T-cell (primary cell): Measurements from ENCODE around the gene ZSCAN1. TPM values are rescaled to one million over a fixed set of nuclear protein-coding genes. Genes with fewer than 3 reads are reported as not detected.
A peak's percentile ranks its signal among the peaks of the same experiment; 100 is the strongest.
"Not testable (repeated sequence)": the region's sequence is repeated elsewhere in the genome, so short reads cannot be mapped to it uniquely, and the experiment has no call there.

Experiments
- ATAC-seq, 4 experiments: fragments of 200-7000 bp in 3 of 4; fragments of 150-1000 bp in 1 of 4; cut with Tn5 transposase; replicated peaks in 1 of 4; 1 replicate in 3 of 4; 2 replicates in 1 of 4; pipeline ENCODE4 v1.10.0; 2021; ENCODE audit warnings: moderate library complexity in 3 of 4, mild to moderate bottlenecking in 2 of 4, moderate number of reproducible peaks in 1 of 4
- CTCF ChIA-PET, 2 donors: fragments of 300-600 bp; sonication (Branson Sonifier 250); formaldehyde crosslinking; loops; one replicate each; lab custom pipeline; 2022; ENCODE audit warnings: antibody characterized with exemption in 2 of 2; lab: Charles Lee
- POLR2A ChIA-PET, 2 donors: fragments of 300-600 bp; sonication (Branson Sonifier 250); formaldehyde crosslinking; loops; one replicate each; lab custom pipeline; 2022; ENCODE audit warnings: antibody characterized with exemption in 2 of 2; lab: Charles Lee
- DNase-seq, 35 experiments: peaks; one replicate each; pipeline versions ENCODE4 v3.0.0 to v3.0.0-alpha.2; 2013 to 2023
- H3K27ac ChIP-seq: one replicate; pipeline ENCODE4 v1.5.1; 2013; ENCODE audit warnings: low read length
- H3K27me3 ChIP-seq, 2 experiments: replicated peaks in 1 of 2; 1 replicate in 1 of 2; 2 replicates in 1 of 2; pipeline versions ENCODE4 v1.6.1 to v1.7.0; 2013; ENCODE audit warnings: low read length in 1 of 2, mixed read lengths in 1 of 2; ENCODE audit not compliant: control insufficient read depth in 2 of 2, insufficient read depth in 2 of 2; ENCODE audit errors: extremely low read depth in 1 of 2
- H3K36me3 ChIP-seq, 2 donors: 1 replicate in 1 of 2; 2 replicates in 1 of 2; pipeline versions ENCODE4 v1.6.1 to v1.7.0; 2013; ENCODE audit warnings: low read length in 1 of 2; ENCODE audit not compliant: control insufficient read depth in 2 of 2, insufficient read depth in 1 of 2; ENCODE audit errors: extremely low read depth in 1 of 2
- H3K4me1 ChIP-seq, 2 experiments: 1 replicate in 1 of 2; 2 replicates in 1 of 2; pipeline versions ENCODE4 v1.6.1 to v1.7.0; 2013; ENCODE audit warnings: low read length in 2 of 2, mixed read lengths in 1 of 2; ENCODE audit not compliant: insufficient read depth in 2 of 2, control insufficient read depth in 1 of 2; ENCODE audit errors: extremely low read depth in 1 of 2
- H3K4me3 ChIP-seq, 2 donors: 1 replicate in 1 of 2; 2 replicates in 1 of 2; pipeline versions ENCODE4 v1.5.1 to v1.7.0; 2013; ENCODE audit warnings: mild to moderate bottlenecking in 2 of 2, low read length in 1 of 2, moderate library complexity in 1 of 2; ENCODE audit not compliant: control insufficient read depth in 1 of 2; ENCODE audit errors: extremely low read depth in 1 of 2
- H3K9me3 ChIP-seq: 2 replicates; pipeline ENCODE4 v1.7.0; 2013
- H3K27ac Mint-ChIP-seq, 2 donors: one replicate each; pipeline ENCODE4 v1.8.0; 2020 to 2021; ENCODE audit warnings: mild to moderate bottlenecking in 2 of 2, mixed read lengths in 2 of 2
- H3K27me3 Mint-ChIP-seq, 2 donors: one replicate each; pipeline ENCODE4 v1.8.0; 2021 to 2022; ENCODE audit warnings: mixed read lengths in 2 of 2
- H3K36me3 Mint-ChIP-seq: one replicate; pipeline ENCODE4 v1.8.0; 2021; ENCODE audit warnings: mixed read lengths
- H3K4me1 Mint-ChIP-seq, 3 donors: one replicate each; pipeline ENCODE4 v1.8.0; 2020 to 2022; ENCODE audit warnings: mixed read lengths in 3 of 3, mild to moderate bottlenecking in 1 of 3
- H3K4me3 Mint-ChIP-seq, 3 donors: one replicate each; pipeline ENCODE4 v1.8.0; 2020 to 2022; ENCODE audit warnings: mild to moderate bottlenecking in 3 of 3, mixed read lengths in 3 of 3, moderate library complexity in 3 of 3
- H3K9me3 Mint-ChIP-seq, 3 donors: one replicate each; pipeline ENCODE4 v1.8.0; 2020 to 2022; ENCODE audit warnings: mixed read lengths in 3 of 3
- WGBS: methylation state at CpG from one replicate; pipeline ENCODE4 v1.1.5; 2013; ENCODE audit warnings: missing lambda C conversion rate; ENCODE audit not compliant: insufficient coverage; 5-methylcytosine and 5-hydroxymethylcytosine counted together
- total RNA-seq, 35 experiments: library from RNA in 6 of 35; stranded (reverse) in 6 of 35; fragments of 120-200 nt in 1 of 35; gene quantifications; one replicate each; pipeline versions ENCODE4 v1.2.1 to v1.2.4 and lab custom pipeline; 2013 to 2026

Gene ZSCAN1
- total RNA-seq, 5 donors from 2014 or later (not counting 1 experiment from before 2014, with no cell fraction given): not detected

DNA sequence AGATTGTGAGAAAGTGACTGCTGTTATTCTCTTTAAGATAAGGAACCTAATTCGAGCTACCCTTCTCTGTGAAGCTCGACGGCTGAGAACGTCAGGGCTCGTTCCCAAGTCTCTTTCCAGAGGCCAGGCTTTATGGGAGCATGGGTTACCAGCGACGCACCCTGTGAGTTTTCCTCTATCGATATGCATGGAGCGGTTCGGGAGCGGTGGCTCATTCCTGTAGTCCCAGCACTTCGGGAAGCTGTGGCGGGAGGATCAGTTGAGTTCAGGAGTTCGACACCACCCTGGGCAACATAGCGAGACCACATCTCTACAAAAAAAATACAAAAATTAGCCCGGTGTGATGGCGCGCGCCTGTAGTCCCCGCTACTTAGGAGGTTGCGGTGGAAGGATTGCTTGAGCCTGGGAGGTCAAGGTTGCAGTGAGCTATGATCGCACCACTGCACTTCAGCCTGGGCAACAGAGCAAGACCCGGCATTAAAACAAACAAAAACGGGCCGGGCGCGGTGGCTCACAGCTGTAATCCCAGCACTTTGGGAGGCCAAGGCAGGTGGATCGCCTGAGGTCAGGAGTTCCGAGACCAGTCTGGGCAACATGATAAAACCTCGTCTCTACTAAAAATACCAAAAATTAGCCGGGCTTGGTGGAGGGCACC, 30.5 kb upstream of the ZSCAN1 start:
- H3K4me3 ChIP-seq: peak overlapping the region; percentile 83 to 91
- Mint-ChIP-seq H3K4me1 (peaks cover 26 to 32% (median 31%) of the 10 kb centered on the region in 3 donors), H3K27me3 (no peaks in the 10 kb centered on the region), H3K27ac (peak overlapping the region; percentile 65 to 74), H3K9me3 (peaks cover 10 to 47% (median 37%) of the 10 kb centered on the region in 3 donors), H3K4me3 (peak overlapping the region; percentile 81 to 90 (median 82)), H3K36me3 (peaks cover 75% of the 10 kb centered on the region)
- CTCF ChIA-PET: interaction anchor here in 1 of 2 donors (0.6 to 1.3 kb wide), 2 partner anchors 96 to 286 kb away, joined by 3 to 6 read pairs; no protein-coding TSS in a partner anchor
- DNase-seq (no peak), ATAC-seq (no peak)
- H3K4me1 ChIP-seq: peaks cover 8 to 21% of the 10 kb centered on the region in 2 experiments
- peaks cover 6% of the 10 kb centered on the region for H3K9me3 ChIP-seq
- no peaks in the 10 kb centered on the region for H3K27me3 ChIP-seq
- peaks cover 23% of the 10 kb centered on the region in 2 donors for H3K36me3 ChIP-seq
- POLR2A ChIA-PET: interaction anchor here (0.6 to 1.9 kb wide), 3 partner anchors 86 to 275 kb away, joined by 3 to 8 read pairs (median 7); partner anchors contain the start of gene ZSCAN18 (in 1 of the 2)
- peak overlapping the region; percentile 81 for H3K27ac ChIP-seq
- 45% methylated on average over 19 of the region's 31 CpGs for WGBS

DNA sequence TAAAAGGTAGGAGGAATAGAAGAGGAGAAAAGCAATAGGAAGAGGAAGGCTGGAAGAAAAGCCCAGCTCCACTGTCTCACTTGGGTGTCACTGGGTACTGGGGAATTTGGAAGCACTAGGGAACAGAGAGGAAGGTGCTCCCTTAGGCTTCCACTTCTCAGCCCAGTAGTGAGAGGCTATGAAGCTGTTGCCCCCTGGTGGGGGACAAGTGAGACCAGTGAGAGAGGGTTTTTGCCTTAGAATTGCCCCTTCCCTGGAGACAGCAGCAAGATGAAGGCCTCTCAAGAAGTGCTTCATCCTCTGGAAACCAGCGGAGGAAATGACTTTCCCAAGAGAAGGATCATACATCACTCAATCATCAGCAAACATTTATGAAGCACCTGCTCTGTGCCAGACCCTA, 26.5 kb upstream of the ZSCAN1 start:
- Mint-ChIP-seq H3K36me3 (peaks cover 48% of the 10 kb centered on the region), H3K9me3 (peaks cover 14 to 56% (median 45%) of the 10 kb centered on the region in 3 donors), H3K4me1 (peaks cover 5 to 21% (median 18%) of the 10 kb centered on the region in 3 donors), H3K27me3 (no peaks in the 10 kb centered on the region), H3K4me3 (no peak overlapping the region), H3K27ac (no peak overlapping the region)
- Histone ChIP-seq H3K36me3 (peaks cover 6 to 7% of the 10 kb centered on the region in 2 donors), H3K4me1 (peaks cover 3 to 24% of the 10 kb centered on the region in 2 experiments), H3K4me3 (no peak overlapping the region), H3K27ac (no peak overlapping the region), H3K9me3 (peaks cover 11% of the 10 kb centered on the region), H3K27me3 (peaks cover 0 to 12% of the 10 kb centered on the region in 2 experiments)
- WGBS: no CpG with 5 or more reads among the region's 1 CpG
- ChIA-PET POLR2A (no interaction called here), CTCF (no interaction called here)
- ATAC-seq: no peak
- DNase-seq: no peak

DNA sequence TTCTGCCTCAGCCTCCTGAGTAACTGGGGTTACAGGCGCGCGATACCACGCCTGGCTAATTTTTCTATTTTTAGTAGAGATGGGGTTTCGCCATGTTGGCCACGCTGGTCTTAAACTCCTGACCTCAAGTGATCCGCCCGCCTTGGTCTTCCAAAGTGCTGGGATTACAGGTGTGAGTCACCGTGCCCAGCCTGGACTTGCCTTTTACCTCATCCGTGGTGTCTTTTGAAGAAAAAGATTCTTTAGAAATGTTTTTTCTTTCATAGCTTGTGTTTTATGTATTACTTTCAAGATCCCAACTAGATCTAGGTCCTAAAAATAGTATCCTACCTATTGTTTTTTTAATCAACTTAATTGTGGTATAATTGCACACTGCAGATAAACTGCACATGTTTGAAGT, 24.9 kb upstream of the ZSCAN1 start:
- Histone ChIP-seq H3K27me3 (peaks cover 0 to 22% of the 10 kb centered on the region in 2 experiments), H3K4me3 (peak overlapping the region in 1 of 2 donors; percentile 69), H3K9me3 (peaks cover 11% of the 10 kb centered on the region), H3K4me1 (peaks cover 0 to 13% of the 10 kb centered on the region in 2 experiments)
- H3K27ac ChIP-seq, ATAC-seq, H3K36me3 ChIP-seq, H3K27me3 Mint-ChIP-seq, DNase-seq, POLR2A ChIA-PET, H3K27ac Mint-ChIP-seq, CTCF ChIA-PET: not testable (repeated sequence)
- Mint-ChIP-seq H3K36me3 (peaks cover 50% of the 10 kb centered on the region), H3K4me1 (peaks cover 0 to 14% (median 11%) of the 10 kb centered on the region in 3 donors), H3K4me3 (peak overlapping the region in 1 of 3 donors; percentile 58), H3K9me3 (peaks cover 14 to 61% (median 49%) of the 10 kb centered on the region in 3 donors)
- WGBS: 69% methylated on average over 8 of the region's 10 CpGs

DNA sequence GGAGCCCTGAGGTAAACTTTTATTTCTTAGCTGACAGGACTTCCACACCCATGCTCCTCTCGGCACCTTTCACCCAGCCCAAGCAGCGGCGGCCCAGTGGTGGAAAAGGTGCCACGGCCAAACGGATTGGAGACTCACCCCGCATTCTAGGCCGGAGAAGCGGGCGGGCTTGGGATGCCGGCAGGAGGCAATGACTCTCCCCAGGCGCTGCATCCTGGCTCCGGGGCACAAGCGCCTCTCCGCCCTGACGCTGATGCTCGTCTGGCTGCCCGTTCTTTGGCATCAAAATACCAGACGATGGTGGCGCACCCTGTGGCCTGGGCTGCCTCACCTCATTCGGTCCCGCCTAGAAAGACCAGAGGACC, 24.5 kb upstream of the ZSCAN1 start:
- peaks cover 46% of the 10 kb centered on the region for H3K36me3 Mint-ChIP-seq
- peak overlapping the region in 1 of 3 donors; percentile 58 for H3K4me3 Mint-ChIP-seq
- H3K27me3 Mint-ChIP-seq: peaks cover 2 to 5% of the 10 kb centered on the region in 2 donors
- Histone ChIP-seq H3K27ac (no peak overlapping the region), H3K27me3 (peaks cover 0 to 22% of the 10 kb centered on the region in 2 experiments), H3K9me3 (peaks cover 11% of the 10 kb centered on the region), H3K36me3 (peaks cover 4 to 5% of the 10 kb centered on the region in 2 donors), H3K4me3 (peak overlapping the region; percentile 28 to 69), H3K4me1 (peaks cover 0 to 12% of the 10 kb centered on the region in 2 experiments)
- 8% methylated on average over 21 of the region's 21 CpGs for WGBS
- POLR2A ChIA-PET: no interaction called here
- H3K9me3 Mint-ChIP-seq: peaks cover 14 to 57% (median 46%) of the 10 kb centered on the region in 3 donors
- CTCF ChIA-PET: no interaction called here
- H3K4me1 Mint-ChIP-seq: peaks cover 0 to 10% (median 7%) of the 10 kb centered on the region in 3 donors
- ATAC-seq (no peak), DNase-seq (no peak)
- no peak overlapping the region for H3K27ac Mint-ChIP-seq

DNA sequence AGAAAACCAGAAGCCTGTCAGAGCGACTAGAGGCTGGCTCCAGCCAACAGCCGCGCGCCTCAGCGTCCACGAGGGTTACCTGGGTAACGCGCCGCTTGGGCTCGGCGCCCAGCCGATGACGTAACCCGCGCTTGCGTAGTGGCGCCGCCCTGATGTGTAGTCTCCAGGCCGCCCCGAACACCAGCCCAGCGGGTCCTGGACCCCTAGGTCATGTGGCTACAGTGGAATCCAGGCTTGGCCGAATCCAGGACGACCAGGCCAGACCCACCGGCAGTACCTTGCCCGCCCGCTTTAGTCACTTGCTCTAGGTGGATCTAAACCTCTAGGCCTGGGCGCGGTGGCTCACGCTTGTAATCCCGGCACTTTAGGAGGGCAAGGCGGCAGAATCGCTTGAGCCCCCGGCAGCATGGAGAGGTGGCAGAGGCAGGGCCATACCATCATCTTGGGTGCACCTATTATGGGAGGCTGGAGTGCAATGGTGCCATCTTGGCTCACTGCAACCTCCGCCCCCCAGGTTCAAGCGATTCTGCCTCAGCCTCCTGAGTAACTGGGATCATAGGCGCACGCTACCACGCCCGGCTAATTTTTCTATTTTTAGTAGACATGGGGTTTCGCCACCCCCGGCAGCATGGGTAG, 24.0 kb upstream of the ZSCAN1 start:
- CTCF ChIA-PET: no interaction called here
- Mint-ChIP-seq H3K27me3 (peaks cover 2 to 5% of the 10 kb centered on the region in 2 donors), H3K9me3 (peaks cover 10 to 52% (median 41%) of the 10 kb centered on the region in 3 donors), H3K27ac (no peak overlapping the region), H3K4me1 (peaks cover 0 to 5% (median 3%) of the 10 kb centered on the region in 3 donors), H3K4me3 (peak overlapping the region; percentile 37 to 58 (median 57)), H3K36me3 (peaks cover 41% of the 10 kb centered on the region)
- DNase-seq (peak in 34 of 35 experiments; percentile 3 to 81 (median 47)), ATAC-seq (peak; percentile 68 to 87 (median 76))
- 18% methylated on average over 39 of the region's 41 CpGs for WGBS
- no peak overlapping the region for H3K27ac ChIP-seq
- H3K4me3 ChIP-seq: peak overlapping the region; percentile 28 to 69
- POLR2A ChIA-PET: interaction anchor here in 1 of 2 donors (0.5 kb wide), 1 partner anchor 85 kb away, joined by 8 read pairs; no protein-coding TSS in a partner anchor
- H3K36me3 ChIP-seq: no peaks in the 10 kb centered on the region
- H3K27me3 ChIP-seq: peaks cover 0 to 22% of the 10 kb centered on the region in 2 experiments
- H3K4me1 ChIP-seq: peaks cover 0 to 12% of the 10 kb centered on the region in 2 experiments
- peaks cover 9% of the 10 kb centered on the region for H3K9me3 ChIP-seq

DNA sequence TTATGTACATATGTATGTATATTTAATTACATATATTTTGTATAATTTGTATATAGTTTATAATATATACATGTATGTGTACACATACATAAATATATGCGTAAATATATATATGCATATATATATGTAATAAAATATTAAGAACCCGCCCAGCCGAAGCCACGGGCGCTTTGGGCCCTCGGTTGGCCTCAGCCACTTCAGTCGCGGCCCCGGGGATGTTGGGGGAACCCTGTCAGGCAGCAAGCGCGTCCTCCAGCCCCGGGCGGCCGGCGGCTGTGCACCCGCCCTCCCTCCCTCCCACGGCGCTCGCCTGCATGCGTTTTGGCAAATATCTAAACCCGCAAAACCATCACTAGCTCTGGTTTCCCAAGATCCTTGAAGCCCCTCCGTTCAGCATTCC, 23.3 kb upstream of the ZSCAN1 start:
- WGBS: 95% methylated on average over 4 of the region's 22 CpGs

More for the DNA sequence above, 23.3 kb upstream of the ZSCAN1 start:
- H3K27ac Mint-ChIP-seq: no peak overlapping the region
- ATAC-seq (no peak), DNase-seq (no peak)
- Histone ChIP-seq H3K9me3 (peaks cover 9% of the 10 kb centered on the region), H3K4me1 (peaks cover 0 to 12% of the 10 kb centered on the region in 2 experiments), H3K36me3 (no peaks in the 10 kb centered on the region), H3K27me3 (peaks cover 0 to 27% of the 10 kb centered on the region in 2 experiments), H3K4me3 (peak overlapping the region in 1 of 2 donors; percentile 69), H3K27ac (no peak overlapping the region)
- POLR2A ChIA-PET: no interaction called here
- H3K27me3 Mint-ChIP-seq: peaks cover 2 to 5% of the 10 kb centered on the region in 2 donors
- peak overlapping the region in 1 of 3 donors; percentile 58 for H3K4me3 Mint-ChIP-seq
- peaks cover 0 to 4% (median 3%) of the 10 kb centered on the region in 3 donors for H3K4me1 Mint-ChIP-seq
- peaks cover 33% of the 10 kb centered on the region for H3K36me3 Mint-ChIP-seq
- CTCF ChIA-PET: no interaction called here
- peaks cover 9 to 45% (median 37%) of the 10 kb centered on the region in 3 donors for H3K9me3 Mint-ChIP-seq
